GM12878 (cell line): Measurements from ENCODE around the gene SIVA1. TPM values are rescaled to one million over a fixed set of nuclear protein-coding genes. Genes with fewer than 3 reads are reported as not detected.

ENCODE experiments used
- ATAC-seq: fragments of 200-7000 bp; cut with Tn5 transposase; 3 replicates; pipeline ENCODE4 v1.9.1; 2020; ENCODE audit warnings: mild to moderate bottlenecking, moderate library complexity
- BruUV-seq: library from RNA; stranded (reverse); fragments of 400-500 nt; replicated peaks from 2 replicates; lab custom pipeline; 2021; lab: Mats Ljungman, UMichigan
- CTCF ChIA-PET: fragments of 300-600 bp; sonication (Branson Sonifier 250); formaldehyde crosslinking; extraction: SDS; loops from one replicate; lab custom pipeline; 2021; ENCODE audit warnings: inconsistent platforms; lab: Yijun Ruan, JAX
- POLR2A ChIA-PET: fragments of 350-600 bp; formaldehyde crosslinking; extraction: SDS; loops from one replicate; lab custom pipeline; 2021; ENCODE audit warnings: inconsistent platforms; lab: Charles Lee
- RAD21 ChIA-PET: fragments of 300-600 bp; sonication (Branson Sonifier 250); formaldehyde crosslinking; loops from one replicate; lab custom pipeline; 2023; ENCODE audit warnings: antibody characterized with exemption; ENCODE audit not compliant: unreplicated experiment; lab: Charles Lee
- SMC1A ChIA-PET: fragments of 300-600 bp; sonication (Branson Sonifier 250); formaldehyde crosslinking; loops from one replicate; lab custom pipeline; 2023; ENCODE audit not compliant: unreplicated experiment, uncharacterized antibody; lab: Charles Lee
- DNase-seq: peaks from one replicate; pipeline ENCODE4 v3.0.0-alpha.2; 2011; ENCODE audit warnings: low read depth, low spot score
- FAIRE-seq: peaks from 3 replicates; lab custom pipeline; 2011; peaks lifted over from hg19 to GRCh38; lab: Jason Lieb, UNC
- H2AFZ ChIP-seq: 2 replicates; pipeline ENCODE4 v1.6.0; 2011; ENCODE audit warnings: low read depth, low read length, control low read depth; ENCODE audit not compliant: control insufficient read depth
- H3K27ac ChIP-seq: 2 replicates; pipeline ENCODE4 v1.5.1; 2011; ENCODE audit warnings: control low read depth; ENCODE audit not compliant: control insufficient read depth, insufficient read depth
- H3K27me3 ChIP-seq, 2 experiments: replicated peaks in 1 of 2; 2 replicates each; pipeline versions ENCODE4 v1.6.0 to v1.6.1; 2011; ENCODE audit warnings: low read length in 1 of 2; ENCODE audit not compliant: control insufficient read depth in 2 of 2, insufficient read depth in 2 of 2
- H3K36me3 ChIP-seq, 2 experiments: 2 replicates each; pipeline ENCODE4 v1.5.1; 2011; ENCODE audit warnings: low read length in 1 of 2; ENCODE audit not compliant: control insufficient read depth in 2 of 2, insufficient read depth in 2 of 2
- H3K4me1 ChIP-seq: 2 replicates; pipeline ENCODE4 v1.6.1; 2011; ENCODE audit warnings: mild to moderate bottlenecking, low read length, moderate library complexity, mixed read lengths; ENCODE audit not compliant: control insufficient read depth, insufficient read depth
- H3K4me2 ChIP-seq: 2 replicates; pipeline ENCODE4 v1.6.0; 2011; ENCODE audit warnings: control low read depth; ENCODE audit not compliant: control insufficient read depth, insufficient read depth
- H3K4me3 ChIP-seq: fragments of 200-600 bp; sonication (generic); 2 replicates; pipeline ENCODE4 v1.5.1; 2016
- H3K79me2 ChIP-seq: 2 replicates; pipeline ENCODE4 v1.6.0; 2011; ENCODE audit warnings: low read length; ENCODE audit not compliant: control insufficient read depth, insufficient read depth
- H3K9ac ChIP-seq: 2 replicates; pipeline ENCODE4 v1.8.0; 2011; ENCODE audit warnings: low read length, control low read depth, mixed read lengths; ENCODE audit not compliant: control insufficient read depth, insufficient read depth
- H3K9me3 ChIP-seq: replicated peaks from 3 replicates; pipeline ENCODE4 v1.5.1; 2011; ENCODE audit warnings: mild to moderate bottlenecking, low read length; ENCODE audit not compliant: control insufficient read depth, insufficient read depth
- H4K20me1 ChIP-seq: 2 replicates; pipeline ENCODE4 v1.6.0; 2011; ENCODE audit not compliant: control insufficient read depth, insufficient read depth
- ASH2L ChIP-seq: fragments of 300-600, 200-600 bp; sonication (generic); IDR thresholded peaks from 2 replicates; pipeline ENCODE4 v1.6.1; 2017; ENCODE audit warnings: low read depth, mild to moderate bottlenecking, borderline replicate concordance
- ATF7 ChIP-seq: fragments of 450-650 bp; IDR thresholded peaks from 2 replicates; pipeline ENCODE4 v1.6.1; 2016; ENCODE audit warnings: low read depth, mild to moderate bottlenecking
- CBX5 ChIP-seq: sonication (generic); IDR thresholded peaks from 2 replicates; pipeline ENCODE4 v1.6.1; 2016; ENCODE audit warnings: low read depth, moderate library complexity, mild to moderate bottlenecking, inconsistent platforms
- CREB1 ChIP-seq: IDR thresholded peaks from 2 replicates; pipeline ENCODE4 v1.6.1; 2012; ENCODE audit warnings: low read depth, mild to moderate bottlenecking, inconsistent platforms
- HDAC6 ChIP-seq: fragments of 200-600 bp; sonication (generic); IDR thresholded peaks from one replicate; pipeline ENCODE4 v1.8.0; 2017; ENCODE audit warnings: antibody characterized with exemption; ENCODE audit not compliant: unreplicated experiment
- IKZF1 ChIP-seq: fragments of 450-650 bp; conservative IDR thresholded peaks from 2 replicates; pipeline ENCODE4 v1.6.1; 2017; ENCODE audit warnings: antibody characterized with exemption, mild to moderate bottlenecking
- IRF3 ChIP-seq: fragments of 450-650 bp; IDR thresholded peaks from 2 replicates; pipeline ENCODE4 v1.6.1; 2014; ENCODE audit warnings: mild to moderate bottlenecking
- IRF5 ChIP-seq: fragments of 450-650 bp; IDR thresholded peaks from 2 replicates; pipeline ENCODE4 v1.6.1; 2017; ENCODE audit warnings: borderline replicate concordance
- LARP7 ChIP-seq: fragments of 450-650 bp; IDR thresholded peaks from 2 replicates; pipeline ENCODE4 v1.6.1; 2017; ENCODE audit warnings: mild to moderate bottlenecking
- NR2C1 ChIP-seq: fragments of 450-650 bp; IDR thresholded peaks from 2 replicates; pipeline ENCODE4 v1.6.1; 2017; ENCODE audit warnings: antibody characterized with exemption, mild to moderate bottlenecking, moderate library complexity
- SIX5 ChIP-seq: IDR thresholded peaks from 2 replicates; pipeline ENCODE4 v1.6.1; 2011; ENCODE audit warnings: mild to moderate bottlenecking, low read depth, low read length, moderate library complexity; ENCODE audit not compliant: severe bottlenecking
- SMARCA5 ChIP-seq: fragments of 450-650 bp; IDR thresholded peaks from 2 replicates; pipeline ENCODE4 v1.6.1; 2017; ENCODE audit warnings: mild to moderate bottlenecking
- WGBS: methylation state at CpG from one replicate; pipeline ENCODE4 v1.1.6; 2016; ENCODE audit warnings: low lambda C conversion rate; ENCODE audit not compliant: insufficient replicate concordance, insufficient coverage; ENCODE audit errors: missing lambda C conversion rate; 5-methylcytosine and 5-hydroxymethylcytosine counted together
- in situ Hi-C: fragments of 300-500 bp; cut with MboI; formaldehyde crosslinking; loops from 9 replicates; pipeline ENCODE4 v1.14.3; 2018; ENCODE audit warnings: mixed read lengths
- intact Hi-C: fragments of 100-400 bp; cut with micrococcal nuclease; formaldehyde crosslinking; loops from one replicate; pipeline ENCODE4 v1.14.2; 2022; ENCODE audit not compliant: unreplicated experiment
- polyA plus RNA-seq, 11 experiments: library from polyadenylated mRNA; depleted of rRNA in 4 of 11; unstranded in 6 of 11; stranded (reverse) in 5 of 11; fragments of >200 nt; fragmentation: Nextera tagmentation in 4 of 11; fragmentation: Illumina TruSeq in 1 of 11; extraction: Ambion mirVana in 4 of 11; extraction: Trizol in 1 of 11; gene quantifications; 1 replicate in 1 of 11; 2 replicates in 10 of 11; pipeline versions ENCODE4 v1.2.1 to v1.2.3, GENCODE V29; 2011 to 2016; ENCODE audit warnings: inconsistent platforms in 2 of 11, missing spikeins in 2 of 11, low read depth in 1 of 11
- total RNA-seq, 4 experiments: library from RNA; depleted of rRNA in 3 of 4; stranded (reverse); fragments of >200 nt in 3 of 4; fragmentation: Illumina TruSeq in 1 of 4; extraction: Trizol in 1 of 4; gene quantifications; 2 replicates each; pipeline versions ENCODE4 v1.2.1 to v1.2.3, GENCODE V29; 2013 to 2021

SIVA1 gene
- total and polyA plus RNA-seq, 10 of the 15 experiments (the other 5 are each of a cell fraction or from before 2014, with no cell fraction given): 4.6 to 282 (median 106) TPM

GRCh38 chr14:104738375-104739019 is 14.4 kb upstream of the SIVA1 start:
- Histone ChIP-seq H4K20me1 (no peaks in the 10 kb centered on the region), H3K27me3 (no peaks in the 10 kb centered on the region; a peak in 3 of 4 replicates), H3K9ac (no peak overlapping the region), H3K4me2 (no peak overlapping the region), H3K36me3 (no peaks in the 10 kb centered on the region), H2AFZ (no peak overlapping the region), H3K27ac (no peak overlapping the region), H3K4me1 (no peaks in the 10 kb centered on the region), H3K79me2 (no peaks in the 10 kb centered on the region), H3K4me3 (no peak overlapping the region), H3K9me3 (no peaks in the 10 kb centered on the region)
- ATAC-seq: no peak
- WGBS: 63% methylated on average over 18 of the region's 18 CpGs
- intact Hi-C loops (no loop called here), in situ Hi-C loops (no loop called here)
- RAD21 ChIA-PET: no interaction called here
- POLR2A ChIA-PET: no interaction called here
- FAIRE-seq: no peak
- BruUV-seq: no TSS peak
- CTCF ChIA-PET: interaction anchor here (1.3 kb wide), 1 partner anchor 67 kb away, joined by 3 read pairs; no protein-coding TSS in a partner anchor
- no peak for TF ChIP-seq SMARCA5
- no peak for TF ChIP-seq IRF3
- no peak for TF ChIP-seq NR2C1
- TF ChIP-seq ATF7: no peak
- no peak for TF ChIP-seq IKZF1
- no peak for TF ChIP-seq SIX5
- TF ChIP-seq LARP7: no peak
- TF ChIP-seq CREB1: no peak
- TF ChIP-seq IRF5: no peak
- TF ChIP-seq HDAC6: no peak
- no peak for TF ChIP-seq ASH2L
- TF ChIP-seq CBX5: no peak
- DNase-seq: no peak
- SMC1A ChIA-PET: no interaction called here
